ENCODE data around the gene ZGPAT.

DNA sequence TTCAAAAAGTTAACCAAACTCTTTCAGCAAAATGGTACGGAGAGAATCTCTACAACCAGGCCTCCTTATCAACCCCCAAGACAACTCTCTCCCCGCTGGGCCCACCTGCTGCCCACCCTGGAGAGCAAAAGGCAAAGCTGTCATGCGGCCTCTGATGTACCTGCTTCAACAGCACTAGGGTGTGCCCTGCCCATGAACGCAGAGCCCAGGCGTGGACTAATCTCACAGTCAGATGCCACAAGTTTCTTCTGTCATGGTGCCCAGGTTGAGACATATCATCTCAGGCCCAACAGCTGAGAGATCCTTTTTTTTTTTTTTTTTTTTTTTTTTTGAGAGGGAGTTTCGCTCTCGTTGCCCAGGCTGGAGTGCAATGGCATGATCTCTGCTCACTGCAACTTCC lies 58.1 kb downstream of the ZGPAT start:
- TF ChIP-seq POLR2AphosphoS5 (IDR thresholded peaks at IDR 0.05; ENCODE audit: borderline replicate concordance, low read depth, low read length) = no peak
- TF ChIP-seq EZH2 (IDR thresholded peaks at IDR 0.05) = no peak
- no peak for TF ChIP-seq FOXP2 (optimal IDR thresholded peaks at IDR 0.05; ENCODE audit: control extremely low read depth, extremely low read length, insufficient read depth)

All from SK-N-MC (cell line).